H9 (cell line): ENCODE results near the gene ST6GALNAC5. TPM values are rescaled to one million over a fixed set of nuclear protein-coding genes. Genes with fewer than 3 reads are reported as not detected.

Source experiments
- DNase-seq: peaks from one replicate; pipeline ENCODE4 v3.0.0-alpha.2; 2017
- H2AFZ ChIP-seq: one replicate; pipeline ENCODE4 v1.6.1; 2013; ENCODE audit warnings: mild to moderate bottlenecking, low read length, control low read depth, moderate library complexity
- H2AK5ac ChIP-seq: 2 replicates; pipeline ENCODE4 v1.6.1; 2013; ENCODE audit warnings: low read length, control low read depth, mixed read lengths; ENCODE audit not compliant: insufficient read length
- H2BK120ac ChIP-seq: one replicate; pipeline ENCODE4 v1.6.1; 2013; ENCODE audit warnings: low read depth, mild to moderate bottlenecking, low read length, control low read depth, inconsistent platforms; ENCODE audit not compliant: poor library complexity, severe bottlenecking
- H2BK12ac ChIP-seq: 2 replicates; pipeline ENCODE4 v1.6.1; 2013; ENCODE audit warnings: low read length, control low read depth, mixed read lengths, low read depth; ENCODE audit not compliant: insufficient read length
- H2BK15ac ChIP-seq: 2 replicates; pipeline ENCODE4 v1.6.1; 2013; ENCODE audit warnings: low read depth, low read length, control low read depth
- H2BK20ac ChIP-seq: one replicate; pipeline ENCODE4 v1.6.1; 2013; ENCODE audit warnings: low read depth, mild to moderate bottlenecking, low read length, control low read depth, inconsistent platforms; ENCODE audit not compliant: poor library complexity, severe bottlenecking
- H2BK5ac ChIP-seq: 2 replicates; pipeline ENCODE4 v1.6.1; 2013; ENCODE audit warnings: low read length, control low read depth, mixed read lengths; ENCODE audit not compliant: insufficient read length
- H3K14ac ChIP-seq: 2 replicates; pipeline ENCODE4 v1.6.1; 2013; ENCODE audit warnings: low read length, control low read depth; ENCODE audit not compliant: insufficient read depth
- H3K18ac ChIP-seq: 2 replicates; pipeline ENCODE4 v1.6.1; 2013; ENCODE audit warnings: low read depth, mild to moderate bottlenecking, mixed read lengths, low read length, control low read depth; ENCODE audit not compliant: insufficient read length
- H3K23ac ChIP-seq: 2 replicates; pipeline ENCODE4 v1.6.1; 2013; ENCODE audit warnings: low read length, control low read depth, mixed read lengths, low read depth; ENCODE audit not compliant: insufficient read length
- H3K23me2 ChIP-seq: 2 replicates; pipeline ENCODE4 v1.6.1; 2013; ENCODE audit warnings: low read depth, mild to moderate bottlenecking, mixed read lengths, low read length, control low read depth; ENCODE audit not compliant: insufficient read length, poor library complexity, severe bottlenecking
- H3K27ac ChIP-seq: 2 replicates; pipeline ENCODE4 v1.5.1; 2013; ENCODE audit warnings: low read length, control low read depth, mixed read lengths, low read depth; ENCODE audit not compliant: insufficient read length
- H3K27me3 ChIP-seq: 2 replicates; pipeline ENCODE4 v1.6.1; 2013; ENCODE audit warnings: low read length, control low read depth, inconsistent platforms; ENCODE audit not compliant: insufficient read depth
- H3K4ac ChIP-seq: 2 replicates; pipeline ENCODE4 v1.6.1; 2013; ENCODE audit warnings: low read depth, mild to moderate bottlenecking, control low read depth, inconsistent platforms, low read length, moderate library complexity
- H3K4me1 ChIP-seq: 2 replicates; pipeline ENCODE4 v1.6.1; 2013; ENCODE audit warnings: low read length, control low read depth, inconsistent platforms; ENCODE audit not compliant: insufficient read depth
- H3K4me2 ChIP-seq: 2 replicates; pipeline ENCODE4 v1.6.1; 2013; ENCODE audit warnings: low read length, control low read depth, mixed read lengths; ENCODE audit not compliant: insufficient read length, insufficient read depth
- H3K56ac ChIP-seq: 2 replicates; pipeline ENCODE4 v1.6.1; 2013; ENCODE audit warnings: low read depth, mild to moderate bottlenecking, mixed read lengths, low read length, control low read depth; ENCODE audit not compliant: insufficient read length
- H3K79me1 ChIP-seq: 2 replicates; pipeline ENCODE4 v1.6.1; 2013; ENCODE audit warnings: low read depth, mild to moderate bottlenecking, moderate library complexity, low read length, control low read depth, inconsistent platforms; ENCODE audit not compliant: insufficient read depth, poor library complexity, severe bottlenecking
- H3K79me2 ChIP-seq: 2 replicates; pipeline ENCODE4 v1.6.1; 2013; ENCODE audit warnings: low read length, control low read depth, inconsistent platforms; ENCODE audit not compliant: insufficient read depth
- H3K9ac ChIP-seq: 2 replicates; pipeline ENCODE4 v1.6.1; 2013; ENCODE audit warnings: low read length, control low read depth, mixed read lengths; ENCODE audit not compliant: insufficient read length; ENCODE audit errors: extremely low read depth
- H3K9me3 ChIP-seq: one replicate; pipeline ENCODE4 v1.6.1; 2013; ENCODE audit warnings: low read depth, low read length, inconsistent platforms; ENCODE audit not compliant: control insufficient read depth
- H3T11ph ChIP-seq: one replicate; pipeline ENCODE4 v1.6.1; 2013; ENCODE audit warnings: mild to moderate bottlenecking, low read length, control low read depth, inconsistent platforms
- H4K20me1 ChIP-seq: one replicate; pipeline ENCODE4 v1.6.1; 2013; ENCODE audit not compliant: control insufficient read depth, insufficient read length, insufficient read depth
- H4K5ac ChIP-seq: 2 replicates; pipeline ENCODE4 v1.6.1; 2013; ENCODE audit warnings: low read depth, mild to moderate bottlenecking, mixed read lengths, low read length, control low read depth; ENCODE audit not compliant: insufficient read length
- H4K8ac ChIP-seq: replicated peaks from 2 replicates; pipeline ENCODE4 v1.6.1; 2013; ENCODE audit warnings: low read length, control low read depth, mixed read lengths, low read depth; ENCODE audit not compliant: insufficient read length
- H4K91ac ChIP-seq: 2 replicates; pipeline ENCODE4 v1.6.1; 2013; ENCODE audit warnings: low read depth, mild to moderate bottlenecking, moderate library complexity, mixed read lengths, low read length, control low read depth; ENCODE audit not compliant: insufficient read length
- H3K27ac Mint-ChIP-seq, 3 experiments: 2 replicates in 2 of 3; 3 replicates in 1 of 3; pipeline ENCODE4 v1.8.0; 2020 to 2021; ENCODE audit warnings: mixed read lengths in 3 of 3, mild to moderate bottlenecking in 1 of 3, moderate library complexity in 1 of 3
- H3K27me3 Mint-ChIP-seq: 2 replicates; pipeline ENCODE4 v1.8.0; 2021; ENCODE audit warnings: low read depth, mild to moderate bottlenecking, moderate library complexity, mixed read lengths
- H3K36me3 Mint-ChIP-seq, 3 experiments: 2 replicates in 2 of 3; 3 replicates in 1 of 3; pipeline ENCODE4 v1.8.0; 2020 to 2021; ENCODE audit warnings: low read depth in 3 of 3, mixed read lengths in 3 of 3; ENCODE audit not compliant: insufficient read depth in 1 of 3
- H3K4me1 Mint-ChIP-seq, 2 experiments: 2 replicates each; pipeline ENCODE4 v1.8.0; 2020; ENCODE audit warnings: mixed read lengths in 2 of 2
- H3K4me3 Mint-ChIP-seq, 2 experiments: 2 replicates in 1 of 2; 3 replicates in 1 of 2; pipeline ENCODE4 v1.8.0; 2020 to 2021; ENCODE audit warnings: mild to moderate bottlenecking in 2 of 2, mixed read lengths in 2 of 2, moderate library complexity in 1 of 2
- H3K9me3 Mint-ChIP-seq, 2 experiments: 2 replicates in 1 of 2; 3 replicates in 1 of 2; pipeline ENCODE4 v1.8.0; 2020; ENCODE audit warnings: mild to moderate bottlenecking in 2 of 2, mixed read lengths in 2 of 2, moderate library complexity in 1 of 2
- WGBS: extraction: QIAGEN DNeasy Blood & Tissue Kit; methylation state at CpG from one replicate; pipeline ENCODE4 v1.1.7; 2013; ENCODE audit warnings: missing lambda C conversion rate, low lambda C conversion rate, mixed read lengths; ENCODE audit not compliant: insufficient read length; ENCODE audit errors: extremely low coverage; 5-methylcytosine and 5-hydroxymethylcytosine counted together
- total RNA-seq: library from RNA; stranded (reverse); gene quantifications from 2 replicates; pipeline ENCODE4 v1.2.1, GENCODE V29; 2021
- TF ChIP-seq, protein P1 (sequence below): fragments of 200-600 bp; sonication (generic); conservative IDR thresholded peaks from 3 replicates; pipeline ENCODE4 v1.8.0; 2021; ENCODE audit warnings: antibody characterized with exemption, mild to moderate bottlenecking

Gene ST6GALNAC5
- total RNA-seq, 1 experiment from 2014 or later: 3.3 TPM

DNA sequence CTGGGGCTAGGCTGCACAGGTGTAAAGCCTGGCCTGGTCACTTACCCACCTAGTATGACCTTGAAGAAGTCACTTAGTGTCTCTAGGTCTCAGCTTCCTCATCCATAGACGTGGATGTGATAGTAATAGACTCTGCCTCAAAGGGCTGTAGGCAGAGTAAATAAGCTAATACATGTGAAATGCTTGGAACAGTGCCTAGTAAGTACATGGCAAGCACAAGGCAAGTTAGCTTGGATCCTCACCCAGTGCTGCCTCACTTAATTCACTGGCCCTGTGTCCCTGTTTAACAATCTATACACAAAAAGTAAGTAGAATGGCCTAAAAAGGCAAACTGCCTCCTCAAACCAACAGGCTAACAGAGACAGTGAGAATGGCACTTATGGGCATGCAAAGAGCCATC, 184.1 kb downstream of the ST6GALNAC5 start:
- H3K4me1 Mint-ChIP-seq: peaks cover 0 to 2% of the 10 kb centered on the region in 2 experiments; a peak in 1 of 4 replicates
- Histone ChIP-seq H3K27me3 (no peaks in the 10 kb centered on the region), H2BK20ac (no peak overlapping the region), H4K5ac (no peak overlapping the region), H3K14ac (no peak overlapping the region), H2AK5ac (no peak overlapping the region), H3K27ac (no peak overlapping the region), H3K23me2 (no peaks in the 10 kb centered on the region), H4K20me1 (no peaks in the 10 kb centered on the region), H4K91ac (no peak overlapping the region), H3K4me2 (no peak overlapping the region), H3K79me2 (no peaks in the 10 kb centered on the region), H3K4ac (no peak overlapping the region), H3K4me1 (no peaks in the 10 kb centered on the region), H4K8ac (no peak overlapping the region), H2AFZ (no peak overlapping the region), H3K23ac (no peak overlapping the region), H3T11ph (no peak overlapping the region), H2BK120ac (no peak overlapping the region), H3K9me3 (no peaks in the 10 kb centered on the region), H3K18ac (no peak overlapping the region), H3K79me1 (no peaks in the 10 kb centered on the region), H2BK15ac (no peak overlapping the region), H3K9ac (no peak overlapping the region), H2BK12ac (no peak overlapping the region), H3K56ac (no peak overlapping the region), H2BK5ac (no peak overlapping the region)
- no peak overlapping the region for H3K4me3 Mint-ChIP-seq
- H3K36me3 Mint-ChIP-seq: 0 out of 7 replicates have a peak, but pooled peaks cover 0 to 4% (median 0%) of the 10 kb centered on the region in 3 experiments
- no peak for DNase-seq
- TF ChIP-seq, protein P1, sequence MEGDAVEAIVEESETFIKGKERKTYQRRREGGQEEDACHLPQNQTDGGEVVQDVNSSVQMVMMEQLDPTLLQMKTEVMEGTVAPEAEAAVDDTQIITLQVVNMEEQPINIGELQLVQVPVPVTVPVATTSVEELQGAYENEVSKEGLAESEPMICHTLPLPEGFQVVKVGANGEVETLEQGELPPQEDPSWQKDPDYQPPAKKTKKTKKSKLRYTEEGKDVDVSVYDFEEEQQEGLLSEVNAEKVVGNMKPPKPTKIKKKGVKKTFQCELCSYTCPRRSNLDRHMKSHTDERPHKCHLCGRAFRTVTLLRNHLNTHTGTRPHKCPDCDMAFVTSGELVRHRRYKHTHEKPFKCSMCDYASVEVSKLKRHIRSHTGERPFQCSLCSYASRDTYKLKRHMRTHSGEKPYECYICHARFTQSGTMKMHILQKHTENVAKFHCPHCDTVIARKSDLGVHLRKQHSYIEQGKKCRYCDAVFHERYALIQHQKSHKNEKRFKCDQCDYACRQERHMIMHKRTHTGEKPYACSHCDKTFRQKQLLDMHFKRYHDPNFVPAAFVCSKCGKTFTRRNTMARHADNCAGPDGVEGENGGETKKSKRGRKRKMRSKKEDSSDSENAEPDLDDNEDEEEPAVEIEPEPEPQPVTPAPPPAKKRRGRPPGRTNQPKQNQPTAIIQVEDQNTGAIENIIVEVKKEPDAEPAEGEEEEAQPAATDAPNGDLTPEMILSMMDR: no peak
- no peaks in the 10 kb centered on the region; a peak in 1 of 5 replicates for H3K9me3 Mint-ChIP-seq
- no peak overlapping the region for H3K27ac Mint-ChIP-seq
- H3K27me3 Mint-ChIP-seq: no peaks in the 10 kb centered on the region
- no CpG with 5 or more reads among the region's 1 CpG for WGBS
